HG02981 (cell line): ENCODE results near the gene UBL7.

Experiments
- ATAC-seq: cut with Tn5 transposase; IDR thresholded peaks from one replicate; pipeline ENCODE4 v1.9.1; 2021; ENCODE audit warnings: mild to moderate bottlenecking, moderate library complexity; ENCODE audit not compliant: unreplicated experiment

Gene UBL7

DNA sequence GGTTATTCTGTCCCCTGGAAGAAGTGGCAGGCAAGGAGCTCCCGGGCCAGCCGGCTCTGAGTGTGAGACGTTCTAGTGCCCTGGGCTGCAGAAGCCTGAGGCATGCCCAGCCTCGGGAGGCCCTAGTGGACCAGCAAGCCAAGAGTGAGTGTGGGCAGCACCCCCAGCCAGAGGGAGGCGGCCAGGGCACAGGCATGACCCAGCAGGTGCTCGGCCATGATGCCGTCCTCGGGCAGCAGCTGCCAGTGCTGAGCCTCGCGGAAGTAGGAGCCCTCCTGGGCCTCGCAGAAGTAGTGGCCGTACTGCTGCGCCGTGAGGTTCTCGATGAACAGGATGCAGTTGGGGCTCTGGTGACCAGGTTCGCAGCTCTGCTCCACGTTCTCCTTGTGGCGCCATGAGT is 50.5 kb downstream of the UBL7 start:
- ATAC-seq, result no peak

DNA sequence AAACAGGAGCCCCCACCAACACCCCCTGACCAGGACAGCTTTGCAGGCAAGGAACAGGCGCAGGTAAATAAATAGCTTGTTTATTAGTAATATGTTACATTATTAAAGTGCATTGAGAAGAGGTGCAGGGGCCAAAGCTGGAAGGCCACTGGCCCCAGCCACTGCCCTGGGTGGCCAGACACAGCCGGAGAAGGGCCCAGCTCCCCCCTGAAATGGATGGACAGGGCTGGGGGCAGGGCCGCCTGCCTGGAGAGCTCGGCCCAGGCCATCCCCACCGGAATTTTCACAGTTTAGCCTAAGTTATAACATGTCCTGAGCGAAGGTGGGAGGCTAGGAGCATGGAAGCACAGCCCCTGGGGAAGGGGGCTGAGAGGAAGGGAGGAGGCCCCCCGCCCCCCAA is 51.7 kb downstream of the UBL7 start:
- ATAC-seq, result no peak

DNA sequence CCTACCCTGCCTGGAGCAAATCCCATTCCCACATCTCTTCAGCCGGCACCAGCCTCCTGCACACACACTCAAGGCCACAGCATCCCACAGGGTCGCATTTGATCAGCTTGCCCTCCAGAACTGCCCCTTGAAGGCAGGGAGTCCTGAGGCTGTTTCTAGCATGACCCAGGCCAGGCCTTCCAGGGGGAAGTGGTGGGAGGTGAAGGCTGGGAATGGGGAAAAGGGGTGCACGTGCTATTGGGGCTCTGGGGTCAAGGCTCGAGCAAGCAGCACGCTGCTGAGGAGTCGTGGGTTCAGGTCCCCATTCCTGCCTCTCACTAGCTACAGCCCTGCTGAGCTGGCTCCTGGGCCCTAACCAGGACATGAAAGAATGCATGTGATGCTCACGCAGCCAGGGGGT is 52.1 kb downstream of the UBL7 start:
- ATAC-seq, result no peak

DNA sequence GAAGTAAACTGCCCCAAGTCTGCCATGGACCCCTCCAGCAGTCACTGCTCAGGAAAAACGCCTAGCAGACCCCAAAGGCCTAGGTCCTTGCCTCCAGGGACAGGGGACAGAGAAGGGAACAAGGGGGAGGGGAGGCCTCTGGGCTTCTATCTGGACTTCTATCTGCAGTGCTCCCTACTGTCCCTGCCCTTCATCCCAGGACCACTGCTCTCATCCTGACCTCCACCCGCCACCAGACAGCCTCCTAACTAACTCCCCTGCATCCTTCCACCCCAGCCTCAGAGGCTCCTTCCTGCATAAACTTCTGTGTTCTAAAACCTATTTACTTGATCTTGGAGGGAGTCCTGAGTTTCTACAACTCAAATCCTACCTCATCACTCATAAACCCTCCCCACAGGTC is 52.6 kb downstream of the UBL7 start:
- no peak for ATAC-seq

DNA sequence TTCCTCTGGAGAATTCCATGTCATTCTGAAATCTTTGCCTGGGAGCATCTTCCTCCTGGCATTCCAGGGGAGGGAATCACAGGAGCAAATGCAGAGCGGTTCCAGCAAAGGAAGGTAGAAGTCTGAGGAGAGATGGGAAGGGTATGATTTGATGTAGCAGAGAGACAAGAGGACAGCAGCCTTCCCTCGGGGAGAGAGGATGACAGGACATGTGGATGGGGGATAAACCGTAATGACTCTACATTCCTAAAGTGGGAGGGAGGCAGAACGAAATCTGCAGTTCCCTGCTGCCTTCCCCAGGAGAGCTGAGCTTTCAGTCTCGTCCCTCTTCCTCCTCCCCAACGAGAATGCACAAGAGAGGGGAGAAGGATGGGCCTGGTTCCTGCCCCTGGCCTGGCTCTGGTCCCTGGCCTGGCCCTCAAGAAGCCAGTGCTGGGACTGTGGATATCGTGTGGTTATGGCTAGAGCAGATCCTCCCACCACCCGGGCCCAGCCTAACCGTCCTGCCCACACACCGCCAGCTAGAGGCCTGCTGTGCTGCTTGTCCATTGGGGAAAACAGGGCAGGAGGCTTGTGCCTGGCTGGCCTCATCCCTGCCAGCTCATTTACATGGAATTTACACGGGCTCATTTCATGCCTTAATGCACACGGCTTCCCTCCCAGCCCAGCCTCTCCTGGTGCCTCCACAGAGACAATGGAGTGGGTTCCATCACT is 53.8 kb downstream of the UBL7 start:
- no peak for ATAC-seq

DNA sequence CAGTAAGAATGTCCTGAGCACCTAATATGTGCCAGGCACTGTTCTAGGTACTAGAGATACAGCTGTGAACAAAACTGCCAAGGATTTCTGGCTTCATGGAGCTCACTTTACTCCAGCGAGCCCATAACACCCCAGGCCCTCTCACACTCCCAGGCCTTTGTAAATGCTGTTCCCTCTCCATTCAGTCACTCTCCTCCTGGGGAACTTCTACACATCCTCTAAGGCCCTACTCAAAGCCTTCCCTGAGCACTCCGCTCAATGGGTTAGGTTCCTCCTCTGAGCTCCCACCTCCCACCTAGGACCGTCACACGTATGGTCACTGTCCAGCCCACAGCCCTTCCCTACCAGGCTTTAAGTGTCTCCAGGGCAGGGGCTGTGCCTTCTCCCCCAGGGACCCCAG is 54.4 kb downstream of the UBL7 start:
- ATAC-seq, result no peak

DNA sequence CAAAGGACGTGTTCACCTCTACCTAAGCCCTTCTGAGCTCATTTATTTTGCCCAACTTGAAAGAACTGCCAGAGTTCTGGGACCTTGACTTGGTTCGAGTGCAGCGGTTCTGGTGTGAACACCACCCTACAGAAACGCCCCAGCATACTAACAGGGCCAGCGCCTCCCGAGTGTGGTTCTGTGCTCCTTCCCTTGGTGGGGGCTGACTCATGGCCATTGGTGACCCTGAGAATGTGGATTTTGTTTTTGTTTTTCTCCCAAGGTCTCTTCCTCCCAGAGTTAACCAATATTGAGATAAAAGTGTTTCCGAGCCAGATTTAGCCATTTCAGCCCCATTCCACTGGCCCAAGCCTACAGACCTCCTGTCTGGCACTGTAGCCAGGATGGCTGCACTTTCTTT is 55.1 kb downstream of the UBL7 start:
- no peak for ATAC-seq

DNA sequence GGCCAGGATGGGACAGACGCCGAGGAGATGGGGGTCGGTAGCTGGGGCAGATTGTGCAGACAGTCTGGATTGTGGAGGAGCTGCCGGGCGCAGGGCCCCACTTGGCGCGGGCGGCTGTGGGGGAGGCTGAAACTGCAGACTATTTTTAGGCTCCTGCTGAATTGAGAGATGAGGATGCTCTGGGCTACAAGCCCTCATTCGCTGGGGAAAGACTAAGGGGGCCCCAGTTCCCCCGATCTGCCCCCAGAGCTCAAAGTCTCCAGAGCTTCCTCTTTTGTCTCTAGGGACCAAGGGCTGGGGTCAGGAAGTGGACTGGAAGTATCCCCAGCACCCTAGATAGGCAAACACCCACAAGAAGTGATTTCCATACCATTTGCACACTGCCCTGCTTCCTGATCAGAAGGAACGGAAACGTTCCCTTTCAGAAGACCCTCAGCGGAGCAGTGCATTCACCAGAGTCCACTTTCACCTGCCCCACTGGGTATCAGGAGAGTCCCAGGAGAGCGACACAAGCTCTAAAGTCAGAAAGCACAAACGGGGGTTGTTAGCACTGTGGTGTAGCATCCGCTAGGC is 56.9 kb downstream of the UBL7 start:
- ATAC-seq, result peak; percentile 30

DNA sequence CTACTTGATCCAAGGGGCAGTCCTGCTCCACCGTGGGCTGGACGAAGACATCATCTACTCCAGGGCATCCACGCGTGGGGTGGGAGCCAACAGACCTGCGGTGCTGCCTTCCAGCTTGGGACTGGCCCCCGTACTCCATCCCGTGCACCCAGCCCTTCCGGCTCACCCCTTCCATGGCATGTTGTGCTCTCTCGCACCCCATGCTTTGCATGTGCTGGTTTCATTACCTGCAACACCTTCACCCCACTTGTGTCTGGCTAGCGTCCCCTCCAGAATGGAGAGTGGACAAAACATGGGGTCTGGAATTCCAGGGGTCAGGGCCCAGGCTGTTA is 57.4 kb downstream of the UBL7 start:
- no peak for ATAC-seq

DNA sequence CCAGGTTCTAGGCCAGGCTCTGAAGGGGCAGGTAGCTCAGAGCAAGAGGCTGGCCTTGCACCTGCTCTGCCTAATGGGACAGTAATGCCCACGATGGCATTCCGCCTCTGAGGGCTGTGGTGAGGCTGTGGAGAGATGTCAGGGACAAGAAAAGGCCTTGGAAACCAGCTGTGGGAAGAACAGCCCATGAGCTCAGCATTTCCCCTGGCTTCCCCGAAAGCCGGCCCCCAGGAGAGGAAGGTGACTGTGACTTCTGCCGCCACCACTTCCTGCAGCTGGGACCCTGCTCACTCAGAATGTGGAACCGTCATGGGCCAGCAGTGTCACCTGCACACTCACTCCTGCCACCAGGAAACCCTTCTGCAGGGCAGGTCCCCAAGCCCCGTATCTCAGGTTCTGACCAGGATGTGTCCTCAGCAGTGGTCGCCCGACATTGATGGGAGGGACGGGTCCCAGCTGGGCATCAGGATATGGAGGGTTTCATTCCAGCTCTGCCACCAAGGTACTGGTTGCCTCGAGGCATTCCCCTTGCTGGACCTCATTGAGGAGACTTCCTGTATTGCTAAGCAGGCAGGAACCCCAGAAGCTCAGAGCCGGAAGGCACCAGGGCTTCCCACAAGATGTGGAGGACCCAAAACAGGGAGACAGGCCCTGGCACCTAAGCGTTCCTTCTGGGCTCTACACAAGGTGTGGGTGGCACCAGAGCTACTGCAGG is 57.9 kb downstream of the UBL7 start:
- ATAC-seq, result peak; percentile 34

DNA sequence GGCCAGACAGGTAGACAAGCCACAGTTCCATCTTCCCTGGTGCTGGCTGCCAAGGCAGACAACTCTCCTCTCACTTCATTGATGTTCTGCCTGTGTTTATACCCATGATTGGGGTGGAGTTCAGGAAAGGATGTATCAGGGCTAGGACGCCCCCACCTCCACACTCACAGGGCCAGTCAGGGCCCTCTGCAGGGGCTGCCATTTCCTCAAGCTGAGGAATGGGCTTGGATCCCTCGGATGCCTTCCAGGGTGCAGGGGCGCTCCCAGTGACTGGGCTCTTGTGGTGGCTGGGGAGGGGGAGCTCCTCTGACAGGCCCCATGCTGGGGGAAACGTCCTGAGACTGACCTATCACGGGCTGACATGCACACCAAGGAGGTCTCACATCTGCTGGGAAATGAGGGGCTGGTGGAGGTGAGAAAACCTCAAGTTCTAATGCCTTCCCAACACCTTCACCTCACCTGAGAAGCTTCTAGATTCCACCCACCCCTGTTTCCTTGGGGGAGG is 58.6 kb downstream of the UBL7 start:
- ATAC-seq, result no peak

DNA sequence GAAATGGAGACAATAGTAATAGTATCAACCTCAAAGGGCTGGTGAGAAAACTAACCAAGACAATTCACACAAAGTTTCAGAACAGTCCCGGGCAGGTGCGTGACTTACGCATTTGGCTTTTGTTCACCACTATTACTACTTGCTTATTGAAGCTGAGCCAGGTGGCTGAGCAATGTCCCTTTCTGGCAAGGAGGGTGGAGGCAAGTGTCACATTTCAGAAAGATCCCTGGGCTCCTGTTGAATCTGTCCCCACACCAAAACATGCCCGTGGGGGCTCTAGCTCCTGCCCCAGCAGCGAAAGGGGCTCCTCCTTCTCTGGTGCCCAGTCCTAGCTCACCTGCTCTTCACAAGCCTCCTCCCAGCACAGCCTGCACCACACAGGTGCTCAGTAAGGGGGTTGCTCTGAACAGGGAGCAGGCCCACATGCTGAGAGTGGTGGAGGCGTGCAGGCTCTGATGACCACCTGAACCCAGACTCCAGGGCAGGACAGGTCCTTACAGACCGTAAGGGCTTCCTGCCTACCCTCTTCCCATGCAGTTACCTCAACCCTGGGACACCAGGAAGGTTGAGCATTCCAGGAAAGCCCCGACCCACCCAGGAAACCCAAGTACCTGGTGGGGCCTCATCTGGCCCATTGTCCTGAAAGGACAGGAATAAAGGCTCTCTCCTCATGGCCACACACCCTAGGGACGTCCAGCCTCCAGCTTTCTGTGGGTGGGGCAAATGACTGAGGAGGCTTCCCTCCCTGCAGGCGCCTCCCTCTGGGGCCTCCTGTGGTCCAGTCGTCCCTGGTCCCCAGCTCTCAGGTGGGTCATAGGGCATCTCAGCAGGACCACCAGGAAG is 59.8 kb downstream of the UBL7 start:
- no peak for ATAC-seq

DNA sequence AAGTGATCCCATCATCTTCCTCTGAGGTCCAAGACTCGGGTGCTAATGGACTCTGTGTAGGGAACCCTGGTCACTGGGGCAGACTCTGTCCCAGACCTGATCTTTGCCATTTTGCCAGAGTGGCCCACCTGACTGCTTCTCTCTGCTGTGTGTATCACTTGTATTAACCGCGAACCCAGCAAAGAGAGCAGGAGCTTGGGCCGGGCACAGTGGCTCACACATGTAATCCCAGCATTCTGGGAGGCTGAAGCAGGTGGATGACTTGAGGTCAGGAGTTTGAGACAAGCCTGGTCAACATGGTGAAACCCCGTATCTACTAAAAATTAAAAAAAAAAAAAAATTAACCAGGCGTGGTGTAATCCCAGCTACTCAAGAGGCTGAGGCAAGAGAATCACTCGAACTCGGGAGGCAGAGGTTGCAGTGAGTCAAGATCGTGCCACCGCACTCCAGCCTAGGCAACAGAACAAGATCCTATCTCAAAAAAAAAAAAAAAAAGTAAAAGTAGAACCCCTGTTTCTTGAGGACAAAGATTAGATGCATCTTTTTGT is 60.6 kb downstream of the UBL7 start:
- ATAC-seq, result no peak

DNA sequence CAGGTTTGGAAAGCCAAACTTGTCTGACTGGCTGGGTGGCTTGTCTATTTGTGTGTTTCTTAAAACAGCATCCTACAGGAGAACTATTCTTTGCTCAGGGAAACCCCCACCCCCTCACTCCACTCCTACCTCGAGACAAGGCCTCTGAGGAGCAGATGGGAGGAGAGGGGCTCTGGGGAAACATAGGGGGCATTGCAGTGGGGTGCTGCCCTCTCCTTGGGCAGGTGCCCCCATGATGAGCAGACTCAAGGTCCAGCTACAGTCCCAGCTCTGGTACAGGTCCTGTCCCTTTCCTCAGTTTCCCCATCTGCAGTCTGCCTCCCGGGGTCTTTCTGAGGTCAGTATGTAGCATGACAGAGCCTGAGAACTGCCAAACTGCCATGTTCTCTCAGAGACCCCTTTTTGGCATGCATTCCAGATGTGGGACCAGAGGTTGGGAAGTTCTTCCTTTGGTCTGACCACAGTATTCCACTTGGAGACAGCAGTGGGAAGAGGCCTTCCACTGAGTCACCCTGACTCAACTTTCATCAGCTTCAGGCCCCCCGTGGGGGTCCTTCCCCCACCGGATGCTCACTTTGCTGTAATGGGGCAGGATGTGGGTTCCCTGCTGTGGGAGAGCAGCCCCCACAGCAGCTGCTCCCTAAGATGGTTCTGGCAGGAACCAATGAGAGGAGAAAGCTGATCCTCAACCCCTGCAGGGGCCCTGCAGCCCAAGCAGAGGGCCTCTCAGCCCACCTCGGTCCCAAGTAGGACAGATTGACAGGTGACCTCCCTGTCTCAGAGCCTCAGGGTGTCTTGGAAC is 61.2 kb downstream of the UBL7 start:
- ATAC-seq, result no peak

DNA sequence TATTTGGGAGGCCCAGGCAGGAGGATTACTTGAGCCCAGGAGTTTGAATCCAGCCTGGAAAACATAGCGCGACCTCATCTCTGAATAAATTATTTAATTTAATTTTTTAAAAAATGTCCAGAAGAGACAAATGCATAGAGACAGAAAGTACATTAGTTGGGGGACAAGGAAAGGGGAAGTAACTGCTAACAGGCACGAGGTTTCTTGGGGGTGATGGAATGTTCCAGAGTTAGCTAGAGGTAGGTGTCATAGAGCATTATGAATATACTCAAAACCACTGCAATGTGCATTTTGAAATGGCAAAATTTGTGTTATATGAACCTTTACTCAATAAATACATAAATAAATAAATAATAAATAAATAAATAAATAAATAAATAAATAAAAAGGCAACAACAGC is 61.9 kb downstream of the UBL7 start:
- ATAC-seq, result no peak

DNA sequence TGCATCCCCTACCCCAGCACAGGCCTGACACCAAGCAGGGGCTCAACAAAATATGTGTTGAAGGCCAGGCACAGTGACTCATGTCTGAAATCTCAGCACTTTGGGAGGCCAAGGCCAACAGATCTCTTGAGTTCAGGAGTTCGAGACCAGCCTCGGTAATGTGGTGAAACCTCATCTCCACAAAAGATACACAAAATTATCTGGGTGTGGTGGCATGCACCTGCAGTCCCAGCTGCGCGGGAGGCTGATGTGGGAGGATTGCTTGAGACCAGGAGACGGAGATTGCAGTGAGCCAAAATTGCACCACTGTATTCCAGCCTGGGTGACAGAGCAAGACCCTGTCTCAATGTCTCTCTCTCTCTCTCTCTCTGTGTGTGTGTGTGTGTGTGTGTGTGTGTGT is 62.8 kb downstream of the UBL7 start:
- no peak for ATAC-seq

DNA sequence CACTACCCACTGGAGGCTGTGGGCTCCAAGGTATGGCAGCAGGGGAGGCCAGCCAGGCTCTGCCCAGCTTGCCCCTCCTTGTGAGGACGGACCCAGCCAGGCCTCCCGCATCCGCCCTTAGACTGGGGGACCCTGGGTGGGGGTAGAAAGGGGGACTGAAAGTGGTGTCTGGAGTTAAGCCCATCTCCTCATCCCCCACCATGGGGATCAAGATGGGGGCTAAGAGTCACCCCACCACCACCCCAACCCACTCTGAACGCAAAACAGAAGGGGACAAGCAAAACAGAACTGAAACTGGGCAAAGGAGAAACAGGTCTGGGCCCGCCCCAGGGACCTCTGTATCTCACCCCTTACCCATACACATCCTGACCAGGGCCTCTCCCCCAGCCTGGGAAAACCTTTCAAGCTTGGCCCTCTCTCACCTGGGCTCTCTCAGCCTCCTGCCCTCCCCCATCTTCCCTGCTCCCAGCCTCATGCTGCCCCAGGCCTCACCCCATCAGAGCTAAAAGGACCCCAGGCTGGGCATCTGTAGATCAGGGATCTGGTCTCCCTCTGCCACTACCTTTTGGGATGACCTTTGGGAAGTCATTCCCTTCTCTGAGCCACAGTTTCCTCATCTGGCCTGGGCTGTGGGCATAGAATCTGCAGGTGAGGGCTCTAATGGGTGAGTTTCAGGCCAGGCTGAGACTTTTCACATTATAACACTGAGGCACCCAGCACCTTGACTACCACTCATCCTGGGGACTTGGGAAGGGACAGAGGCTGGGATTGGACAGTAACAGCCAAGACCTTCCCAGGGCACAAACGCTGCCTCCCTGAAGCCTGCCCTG is 63.5 kb downstream of the UBL7 start:
- peak; percentile 28 for ATAC-seq

DNA sequence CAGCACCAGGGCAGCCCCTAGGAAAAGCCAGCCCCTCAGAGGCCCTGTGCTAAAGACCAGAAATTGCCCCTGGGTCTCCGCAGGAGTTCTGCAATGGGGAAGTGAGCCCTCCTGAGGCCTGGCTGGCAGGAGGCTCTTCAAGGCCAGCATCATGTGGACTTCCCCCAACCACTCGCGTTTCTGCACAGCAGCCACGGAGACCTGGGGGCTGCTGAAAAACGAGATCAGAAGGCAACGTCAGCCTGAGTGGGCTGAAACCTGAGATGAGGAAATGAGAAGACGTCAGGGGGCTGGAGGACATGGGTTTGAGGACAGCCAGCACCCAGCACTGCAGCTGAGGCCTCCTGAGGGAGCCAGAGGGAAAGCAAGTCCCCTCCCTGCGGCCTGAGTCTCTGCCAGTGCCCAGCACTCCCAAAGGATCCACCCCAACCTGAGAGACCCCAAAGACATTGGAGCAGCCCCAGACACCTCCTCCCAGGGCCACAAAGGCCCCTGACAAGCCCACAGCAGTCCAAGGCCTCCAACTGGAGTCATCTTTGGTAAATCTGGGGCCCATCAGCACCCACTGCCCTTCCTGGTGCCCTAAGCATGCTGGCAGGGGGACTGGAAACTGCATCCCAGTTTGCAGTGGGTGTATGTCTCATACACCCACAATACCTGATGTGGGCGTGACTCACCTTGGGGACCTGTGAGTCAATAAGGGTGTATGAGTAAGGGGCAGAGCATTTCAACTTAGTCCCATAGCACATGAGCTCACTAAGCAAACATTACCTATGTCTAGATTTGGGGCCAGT is 64.3 kb downstream of the UBL7 start:
- no peak for ATAC-seq

DNA sequence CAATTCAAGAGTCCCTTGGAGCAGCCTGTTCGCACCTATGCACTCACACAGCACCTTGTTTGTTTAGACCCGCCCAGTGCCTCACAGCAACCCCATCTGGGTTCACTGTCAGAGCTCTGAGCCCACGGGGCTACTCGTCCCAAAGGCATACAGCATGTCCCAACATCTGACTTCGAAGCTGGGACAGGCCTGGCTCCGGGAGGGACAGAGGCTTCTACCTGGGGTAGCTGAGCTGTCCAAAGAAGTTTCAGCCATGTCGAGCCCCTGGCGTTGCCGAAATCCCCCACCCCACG is 64.9 kb downstream of the UBL7 start:
- ATAC-seq, result no peak
